Activated naive CD4-positive, alpha-beta T cell treated with Interleukin-2 at 50 U/mL for 16 hours (primary cell): Measurements from ENCODE around the gene GATA1.
"Not testable (repeated sequence)": the region's sequence is repeated elsewhere in the genome, so short reads cannot be mapped to it uniquely, and the experiment has no call there.

ENCODE experiments used
- DNase-seq: peaks from one replicate; pipeline ENCODE4 v3.0.0-alpha.2; 2020

The GATA1 gene

DNA sequence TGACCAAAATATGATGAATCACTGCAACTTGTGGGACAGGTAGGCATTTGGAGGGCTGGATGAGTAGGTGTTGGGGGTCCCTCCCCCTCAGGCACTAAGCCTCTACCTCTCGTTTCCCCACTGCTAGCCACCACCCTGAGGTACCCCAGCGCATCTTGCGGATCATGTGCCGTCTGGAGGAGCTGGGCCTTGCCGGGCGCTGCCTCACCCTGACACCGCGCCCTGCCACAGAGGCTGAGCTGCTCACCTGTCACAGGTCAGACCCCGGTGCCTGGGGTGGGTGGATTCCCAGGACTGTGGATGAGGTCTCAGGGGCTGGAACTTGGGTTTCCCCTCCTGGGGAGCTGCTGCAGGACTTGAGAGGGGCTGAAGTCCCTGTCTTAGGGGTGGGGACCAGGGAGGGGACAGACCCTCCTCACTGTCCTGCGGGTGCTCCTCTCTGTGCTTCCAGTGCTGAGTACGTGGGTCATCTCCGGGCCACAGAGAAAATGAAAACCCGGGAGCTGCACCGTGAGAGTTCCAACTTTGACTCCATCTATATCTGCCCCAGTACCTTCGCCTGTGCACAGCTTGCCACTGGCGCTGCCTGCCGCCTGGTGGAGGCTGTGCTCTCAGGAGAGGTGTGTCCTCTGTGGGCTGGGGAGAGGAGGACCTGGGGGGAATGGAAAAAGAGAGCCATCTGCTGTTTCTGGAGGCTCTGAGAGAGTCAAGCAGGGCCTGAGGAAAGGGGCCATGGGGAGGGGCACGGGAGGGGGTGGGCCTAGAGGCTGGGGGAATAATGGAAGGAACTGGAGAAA is 29.8 kb downstream of the GATA1 start:
- no peak for DNase-seq

DNA sequence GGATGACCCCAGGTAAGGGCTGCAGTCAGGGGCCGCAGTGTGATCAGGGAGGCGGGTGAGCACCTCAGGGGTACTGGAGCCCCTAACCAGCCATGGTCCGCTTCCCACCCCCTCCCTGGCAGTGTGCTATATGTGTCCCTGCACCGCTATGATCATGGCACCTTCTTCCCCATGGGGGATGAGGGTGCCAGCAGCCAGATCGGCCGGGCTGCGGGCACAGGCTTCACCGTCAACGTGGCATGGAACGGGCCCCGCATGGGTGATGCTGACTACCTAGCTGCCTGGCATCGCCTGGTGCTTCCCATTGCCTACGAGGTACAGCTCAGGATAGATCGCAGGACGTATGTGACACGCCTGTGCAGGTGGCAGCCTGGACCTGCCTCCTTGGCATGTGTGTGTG is 31.7 kb downstream of the GATA1 start:
- DNase-seq, result no peak

GRCh38 chrX:48818866-48819265 is 32.5 kb downstream of the GATA1 start:
- DNase-seq, result no peak

GRCh38 chrX:48819394-48819793 is 33.0 kb downstream of the GATA1 start:
- not testable (repeated sequence) for DNase-seq

- no peak for DNase-seq
Measured at GRCh38 chrX:48823053-48823452, 36.7 kb downstream of the GATA1 start.

- DNase-seq, result no peak
Measured at GRCh38 chrX:48824066-48824465, 37.7 kb downstream of the GATA1 start.

DNA sequence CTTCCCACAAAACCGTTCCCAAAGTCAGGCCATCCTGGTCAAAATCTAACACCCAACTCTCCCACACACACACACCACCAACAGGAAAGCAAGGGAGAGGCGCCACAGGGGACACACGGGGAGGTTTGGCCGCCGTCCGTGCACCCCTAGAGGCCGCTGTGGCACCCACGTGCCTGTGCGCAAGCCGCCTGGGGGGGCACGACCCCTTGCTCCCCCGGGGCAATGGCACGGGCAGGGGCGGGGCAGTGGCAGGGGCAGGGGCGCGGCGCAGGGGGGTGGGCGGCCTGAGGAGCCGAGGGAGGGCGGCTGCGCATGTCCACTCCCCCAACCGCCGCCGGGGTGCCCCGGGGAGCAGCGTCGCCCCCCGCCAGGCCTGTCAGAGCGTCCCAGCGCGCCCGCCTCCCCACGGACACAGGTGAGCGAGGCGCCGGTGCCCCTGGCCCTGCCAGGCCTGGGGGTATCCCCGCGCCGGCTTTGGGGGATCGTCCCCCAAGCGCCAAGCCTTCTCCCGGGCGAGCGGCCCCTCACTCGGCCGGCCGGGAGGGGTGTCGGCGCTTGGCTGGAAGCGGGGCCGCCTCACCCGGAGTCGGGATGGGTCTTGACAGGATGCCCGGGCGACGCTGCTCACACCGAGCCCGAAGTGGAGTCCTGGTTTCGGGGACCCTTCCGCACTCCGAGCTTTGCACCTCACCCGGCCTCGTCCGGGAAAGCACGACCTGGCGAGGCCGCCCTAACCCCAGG is 39.9 kb downstream of the GATA1 start, which contains the start of gene ERAS:
Gene ERAS (plus strand): TSS at position 379 of the 741 bp plus-strand sequence. CDS start 2,611 bp downstream, outside the sequence.
- DNase-seq, result peak; percentile 14

GRCh38 chrX:48826876-48827653 is 40.7 kb downstream of the GATA1 start:
- DNase-seq, result no peak

DNA sequence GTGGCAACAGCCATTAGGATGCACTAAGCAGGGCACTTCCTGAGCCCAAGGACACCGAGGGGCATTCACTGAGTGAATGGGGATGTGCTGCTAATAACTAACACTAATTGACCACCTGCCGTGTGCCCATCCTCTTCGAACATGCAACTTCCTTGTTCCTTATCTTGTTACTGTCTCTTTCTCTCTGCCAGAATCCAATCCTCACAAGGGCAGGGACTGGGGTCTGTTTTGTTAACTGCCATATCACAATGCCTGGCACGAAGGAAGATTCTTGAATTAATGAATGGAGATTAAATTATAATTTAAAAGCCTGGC is 41.2 kb downstream of the GATA1 start:
- DNase-seq, result no peak

DNA sequence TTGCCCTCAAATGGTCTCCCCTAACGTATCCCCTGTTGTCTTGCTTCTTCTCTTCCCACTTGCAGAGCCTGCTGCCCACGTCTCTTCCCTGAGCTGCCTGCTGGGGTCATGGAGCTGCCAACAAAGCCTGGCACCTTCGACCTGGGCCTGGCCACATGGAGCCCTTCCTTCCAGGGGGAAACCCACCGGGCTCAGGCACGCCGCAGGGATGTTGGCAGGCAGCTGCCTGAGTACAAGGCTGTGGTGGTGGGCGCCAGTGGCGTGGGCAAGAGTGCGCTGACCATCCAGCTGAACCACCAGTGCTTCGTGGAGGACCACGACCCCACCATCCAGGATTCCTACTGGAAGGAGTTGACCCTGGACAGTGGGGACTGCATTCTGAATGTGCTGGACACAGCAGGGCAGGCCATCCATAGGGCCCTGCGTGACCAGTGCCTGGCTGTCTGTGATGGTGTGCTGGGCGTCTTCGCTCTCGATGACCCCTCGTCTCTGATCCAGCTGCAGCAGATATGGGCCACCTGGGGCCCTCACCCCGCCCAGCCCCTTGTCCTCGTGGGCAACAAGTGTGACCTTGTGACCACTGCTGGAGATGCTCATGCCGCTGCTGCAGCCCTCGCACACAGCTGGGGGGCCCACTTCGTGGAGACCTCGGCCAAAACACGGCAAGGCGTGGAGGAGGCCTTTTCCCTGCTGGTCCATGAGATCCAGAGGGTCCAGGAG is 42.8 kb downstream of the GATA1 start:
- no peak for DNase-seq

DNA sequence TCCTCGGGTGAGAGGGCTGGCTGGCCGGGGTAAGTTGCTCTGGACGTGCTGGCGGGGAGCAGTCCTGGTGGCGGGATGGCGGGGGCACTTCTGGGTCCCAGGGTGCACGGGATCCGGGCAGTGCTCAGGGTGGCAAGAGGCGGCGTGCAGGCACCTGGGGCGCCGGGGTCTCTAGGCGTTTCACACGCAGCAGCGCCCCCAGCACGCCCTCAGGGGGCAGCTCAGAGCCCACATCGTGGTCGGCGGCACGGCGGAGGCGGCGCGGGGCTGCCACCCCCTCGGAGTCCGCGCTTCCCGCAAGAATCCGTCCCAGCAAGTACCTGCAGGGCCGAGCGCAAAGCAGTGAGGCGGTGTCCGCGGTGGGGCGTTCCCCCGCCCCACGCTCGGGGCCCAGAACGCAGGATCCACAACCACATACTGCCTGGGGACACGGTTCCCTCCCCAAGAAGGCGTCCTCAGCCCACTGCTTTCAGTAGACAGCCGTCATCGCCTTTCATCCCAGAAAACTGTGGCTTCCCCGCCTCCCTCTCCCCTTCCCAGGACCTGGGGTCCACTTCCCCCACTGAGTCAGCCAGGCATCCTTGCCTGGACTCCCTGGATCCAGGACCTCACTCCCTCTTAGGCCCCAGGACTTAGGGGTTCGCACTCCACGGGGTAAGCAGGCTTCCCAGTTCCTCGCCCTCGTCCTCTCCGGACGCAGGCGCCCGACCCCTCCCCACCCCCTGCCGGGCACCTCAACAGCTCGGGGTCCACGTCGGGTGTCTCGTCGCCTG is 44.9 kb downstream of the GATA1 start:
- DNase-seq, result no peak

DNA sequence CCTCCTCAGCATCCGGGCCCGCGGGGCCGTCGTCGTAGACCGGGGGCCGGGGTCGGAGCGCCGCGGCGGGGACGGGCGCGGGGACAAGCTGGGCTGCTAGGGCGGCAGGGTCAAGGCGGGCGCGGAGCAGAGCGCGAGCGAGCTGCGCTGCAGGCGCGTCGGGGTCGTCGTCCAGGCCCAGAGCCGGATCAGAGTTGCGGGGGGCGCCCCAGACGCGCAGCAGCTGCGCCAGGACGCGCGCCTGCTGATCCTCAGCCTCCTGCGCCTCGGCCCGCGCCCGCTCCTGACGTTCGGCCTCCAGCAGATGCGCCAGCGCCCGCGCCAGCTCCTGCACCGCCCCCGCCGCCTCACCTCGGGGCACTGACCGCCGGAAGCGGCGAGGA is 45.5 kb downstream of the GATA1 start:
- DNase-seq, result no peak

DNA sequence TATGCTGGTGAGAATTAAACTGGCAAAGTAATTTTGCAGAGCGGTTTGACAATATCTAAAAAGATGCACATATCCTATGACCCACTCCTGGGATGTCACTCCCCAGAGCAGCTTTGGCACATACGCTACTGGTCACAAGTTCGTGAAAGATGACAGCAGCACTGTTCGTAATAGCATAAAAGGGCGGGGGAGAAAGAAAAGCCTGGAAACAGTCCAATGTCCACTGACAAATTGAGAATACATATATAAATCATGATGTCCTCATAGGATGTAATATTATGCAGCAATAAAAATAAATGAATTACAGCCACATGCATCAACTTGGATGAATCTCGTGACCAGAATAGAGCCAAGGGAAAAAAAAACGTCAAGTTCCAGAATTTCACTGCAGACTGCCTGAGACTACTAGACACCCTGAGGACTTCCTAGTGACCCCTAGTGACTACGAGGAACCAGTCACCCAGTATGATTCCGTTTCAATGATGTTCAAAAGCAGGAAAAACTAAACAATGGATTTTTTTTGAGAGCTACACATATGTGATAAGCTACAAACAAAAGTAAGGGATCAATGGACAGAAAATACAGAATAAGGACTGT is 47.2 kb downstream of the GATA1 start:
- no peak for DNase-seq

- no peak for DNase-seq
Measured at GRCh38 chrX:48834383-48834709, 48.0 kb downstream of the GATA1 start.

DNA sequence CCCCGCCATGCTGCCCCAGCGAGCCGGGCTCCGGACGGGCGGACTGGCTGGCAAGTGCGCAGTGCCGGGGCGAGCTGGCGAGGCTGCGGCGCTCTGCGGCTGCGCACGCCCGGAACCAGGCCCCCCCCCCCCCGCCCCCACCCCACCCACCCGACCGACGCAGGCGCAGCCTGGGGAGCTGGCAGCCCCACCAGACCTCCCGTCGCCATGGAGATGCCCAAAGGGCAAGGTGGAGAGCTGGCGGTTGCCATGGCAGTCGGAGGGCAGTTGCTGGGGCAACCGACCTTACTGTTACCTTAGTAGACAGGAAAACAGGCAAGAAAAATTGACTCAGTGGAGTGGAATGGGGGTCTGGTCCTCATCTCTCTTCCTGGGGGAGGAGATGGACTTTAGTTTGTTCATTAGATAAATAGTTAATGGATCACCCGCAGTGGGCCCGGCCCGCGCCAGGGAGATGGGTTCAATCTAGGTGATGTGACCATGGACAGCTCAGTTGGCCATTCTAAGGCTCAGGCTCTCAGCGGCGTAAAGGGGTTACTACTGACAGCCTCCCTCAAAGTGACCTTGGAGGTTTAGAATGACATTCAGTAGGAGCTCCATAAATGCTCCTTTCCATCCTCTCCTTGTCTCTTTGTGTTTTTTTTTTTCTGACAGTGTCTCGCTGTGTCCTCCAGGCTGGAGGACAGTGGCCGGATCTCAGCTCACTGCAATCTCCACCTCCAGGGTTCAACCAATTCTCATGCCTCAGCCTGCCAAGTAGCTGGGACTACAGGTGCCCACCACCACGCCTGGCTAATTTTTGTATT is 49.3 kb downstream of the GATA1 start, which contains the start of gene PCSK1N:
Gene PCSK1N (minus strand): TSS at position 87 of the 806 bp plus-strand sequence. CDS start 78 bp downstream, at position 9.
- DNase-seq, result peak; percentile 14

DNA sequence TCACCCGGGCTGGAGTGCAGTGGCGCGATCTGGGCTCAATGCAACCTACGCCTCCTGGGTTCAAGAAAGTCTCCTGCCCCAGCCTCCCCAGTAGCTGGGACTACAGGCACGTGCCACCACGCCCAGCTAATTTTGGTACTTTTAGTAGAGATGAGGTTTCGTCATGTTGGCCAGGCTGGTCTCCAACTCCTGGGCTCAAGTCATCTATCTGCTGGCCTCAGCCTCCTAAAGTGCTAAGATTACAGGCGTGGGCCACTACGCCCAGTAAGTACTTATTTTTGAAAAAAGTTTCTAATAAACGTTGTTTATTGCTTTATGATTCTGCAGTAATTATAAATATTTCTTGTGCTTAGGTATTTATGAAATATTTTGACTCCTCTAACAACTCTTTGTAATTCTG is 53.3 kb downstream of the GATA1 start:
- no peak for DNase-seq
